Fibroblast of villous mesenchyme (primary cell): Measurements from ENCODE around the gene TMEM86B. TPM values are rescaled to one million over a fixed set of nuclear protein-coding genes. Genes with fewer than 3 reads are reported as not detected.
"Not testable (repeated sequence)": the region's sequence is repeated elsewhere in the genome, so short reads cannot be mapped to it uniquely, and the experiment has no call there.

Source experiments
- DNase-seq: peaks from one replicate; pipeline ENCODE4 v3.0.0-alpha.2; 2010; ENCODE audit warnings: low read depth
- H3K4me3 ChIP-seq: 2 replicates; pipeline ENCODE4 v1.5.1; 2011; ENCODE audit warnings: low read depth, mild to moderate bottlenecking, low read length
- total RNA-seq: library from RNA; depleted of rRNA; stranded (reverse); fragments of >200 nt; gene quantifications from 2 replicates; pipeline ENCODE4 v1.2.3, GENCODE V29; 2012
- TF ChIP-seq, protein P1 (sequence below): IDR thresholded peaks from 2 replicates; pipeline ENCODE4 v1.5.1; 2012; ENCODE audit warnings: low read depth, mild to moderate bottlenecking, low read length; ENCODE audit not compliant: insufficient read depth

Gene TMEM86B
- total RNA-seq, 1 donor = 1.7 TPM

DNA sequence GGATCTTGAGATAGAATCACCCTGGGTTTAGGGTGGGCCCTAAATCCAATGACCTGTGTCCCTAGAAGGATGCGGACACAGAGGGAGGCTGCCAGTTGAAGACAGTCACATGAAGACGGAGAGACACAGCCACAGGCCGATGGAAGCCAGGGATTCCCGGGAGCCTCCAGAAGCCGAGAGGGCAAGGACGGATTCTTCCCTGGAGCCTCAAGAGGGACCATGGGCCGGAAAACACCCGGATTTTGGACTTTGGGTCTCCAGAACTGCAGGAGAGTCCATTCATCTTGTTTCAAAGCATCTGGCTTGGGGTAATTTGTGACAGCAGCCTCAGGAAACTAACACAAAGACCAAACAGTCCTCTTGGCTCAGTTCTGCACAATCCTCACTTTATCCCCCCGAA, 2.3 kb downstream of the TMEM86B start:
- TF ChIP-seq, protein P1, sequence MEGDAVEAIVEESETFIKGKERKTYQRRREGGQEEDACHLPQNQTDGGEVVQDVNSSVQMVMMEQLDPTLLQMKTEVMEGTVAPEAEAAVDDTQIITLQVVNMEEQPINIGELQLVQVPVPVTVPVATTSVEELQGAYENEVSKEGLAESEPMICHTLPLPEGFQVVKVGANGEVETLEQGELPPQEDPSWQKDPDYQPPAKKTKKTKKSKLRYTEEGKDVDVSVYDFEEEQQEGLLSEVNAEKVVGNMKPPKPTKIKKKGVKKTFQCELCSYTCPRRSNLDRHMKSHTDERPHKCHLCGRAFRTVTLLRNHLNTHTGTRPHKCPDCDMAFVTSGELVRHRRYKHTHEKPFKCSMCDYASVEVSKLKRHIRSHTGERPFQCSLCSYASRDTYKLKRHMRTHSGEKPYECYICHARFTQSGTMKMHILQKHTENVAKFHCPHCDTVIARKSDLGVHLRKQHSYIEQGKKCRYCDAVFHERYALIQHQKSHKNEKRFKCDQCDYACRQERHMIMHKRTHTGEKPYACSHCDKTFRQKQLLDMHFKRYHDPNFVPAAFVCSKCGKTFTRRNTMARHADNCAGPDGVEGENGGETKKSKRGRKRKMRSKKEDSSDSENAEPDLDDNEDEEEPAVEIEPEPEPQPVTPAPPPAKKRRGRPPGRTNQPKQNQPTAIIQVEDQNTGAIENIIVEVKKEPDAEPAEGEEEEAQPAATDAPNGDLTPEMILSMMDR = no peak
- DNase-seq = no peak
- no peak overlapping the region for H3K4me3 ChIP-seq

DNA sequence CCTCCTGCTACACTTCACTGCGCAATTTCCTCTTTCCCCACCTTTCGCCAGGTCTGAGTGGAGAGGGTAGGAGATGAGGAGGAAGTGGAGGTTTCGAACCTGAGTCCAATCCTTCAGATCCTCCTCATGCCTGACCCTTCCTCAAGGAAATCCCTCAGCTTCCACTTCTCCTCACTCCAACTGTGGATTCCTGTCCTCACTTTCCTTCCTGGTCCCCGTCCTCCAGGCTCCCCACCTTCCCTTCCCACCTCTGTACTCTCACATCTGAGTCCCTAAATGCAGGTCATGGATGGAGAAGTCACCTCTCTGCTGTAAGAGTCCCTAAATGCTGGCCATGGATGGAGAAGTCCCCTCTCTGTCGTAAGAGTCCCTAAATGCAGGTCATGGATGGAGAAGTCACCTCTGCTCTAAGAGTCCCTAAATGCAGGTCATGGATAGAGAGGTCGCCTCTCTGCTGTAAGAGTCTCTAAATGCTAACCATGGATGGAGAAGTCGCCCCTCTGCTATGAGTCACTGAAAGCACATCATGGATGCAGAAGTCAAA, 3.1 kb downstream of the TMEM86B start:
- no peak overlapping the region for H3K4me3 ChIP-seq
- TF ChIP-seq, protein P1 = no peak
- DNase-seq = no peak

DNA sequence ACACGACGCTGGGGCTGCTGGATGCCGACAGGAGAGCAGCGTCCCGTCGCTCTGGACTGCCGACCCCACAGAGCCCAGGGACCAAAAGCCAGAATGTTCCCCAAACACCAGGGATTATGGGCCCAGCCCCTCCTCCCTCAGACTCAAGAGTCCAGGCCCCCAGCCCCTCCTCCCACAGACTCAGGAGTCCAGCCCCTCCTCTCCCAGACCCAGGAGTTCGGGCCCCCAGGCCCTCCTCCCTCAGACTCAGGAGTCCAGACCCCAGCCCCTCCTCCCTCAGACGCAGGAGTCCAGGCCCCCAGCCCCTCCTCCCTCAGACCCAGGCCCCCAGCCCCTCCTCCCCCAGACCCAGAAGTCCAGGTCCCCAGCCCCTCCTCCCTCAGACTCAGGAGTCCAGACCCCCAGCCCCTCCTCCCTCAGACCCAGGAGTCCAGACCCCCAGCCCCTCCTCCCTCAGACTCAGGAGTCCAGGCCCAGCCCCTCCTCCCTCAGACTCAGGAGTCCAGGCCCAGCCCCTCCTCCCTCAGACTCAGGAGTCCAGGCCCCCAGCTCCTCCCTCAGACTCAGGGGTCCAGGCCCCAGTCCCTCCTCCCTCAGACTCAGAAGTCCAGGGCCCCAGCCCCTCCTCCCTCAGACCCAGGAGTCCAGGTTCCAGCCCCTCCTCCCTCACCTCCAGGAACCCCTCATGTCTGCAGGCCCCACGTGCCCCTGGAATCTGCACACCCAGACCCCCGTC, 3.7 kb downstream of the TMEM86B start:
- not testable (repeated sequence) for H3K4me3 ChIP-seq, DNase-seq

DNA sequence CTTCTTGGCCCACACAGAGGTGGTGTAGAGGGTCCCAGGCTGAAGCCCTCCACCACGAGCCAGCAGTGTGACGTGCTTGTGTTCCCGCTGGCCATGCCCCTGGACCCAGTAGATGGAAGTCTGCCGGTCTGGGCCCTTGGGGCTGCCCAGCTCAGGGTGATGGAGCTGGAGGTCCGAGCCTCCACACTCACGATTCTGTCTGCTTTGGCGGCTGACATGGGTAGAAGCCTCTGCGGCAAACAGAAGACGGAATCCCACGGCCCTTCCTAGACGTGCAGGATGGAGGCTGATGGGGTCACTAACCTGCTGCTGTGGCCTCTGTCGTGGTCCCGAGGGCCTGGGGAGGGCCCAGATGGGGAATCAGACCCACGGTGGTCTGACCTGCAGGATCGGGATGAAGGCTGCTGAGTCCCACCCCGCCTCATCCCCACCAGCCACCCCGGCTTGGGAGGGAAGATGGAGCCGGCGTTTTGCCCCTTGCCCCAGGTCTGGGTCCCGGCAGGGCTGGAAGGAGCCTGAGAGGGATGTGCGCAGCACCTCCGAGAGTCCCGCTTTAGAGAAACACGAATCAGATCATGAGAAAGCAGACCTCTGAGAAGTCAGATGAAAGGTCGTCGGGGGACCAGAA, 4.4 kb downstream of the TMEM86B start:
- no peak for DNase-seq

DNA sequence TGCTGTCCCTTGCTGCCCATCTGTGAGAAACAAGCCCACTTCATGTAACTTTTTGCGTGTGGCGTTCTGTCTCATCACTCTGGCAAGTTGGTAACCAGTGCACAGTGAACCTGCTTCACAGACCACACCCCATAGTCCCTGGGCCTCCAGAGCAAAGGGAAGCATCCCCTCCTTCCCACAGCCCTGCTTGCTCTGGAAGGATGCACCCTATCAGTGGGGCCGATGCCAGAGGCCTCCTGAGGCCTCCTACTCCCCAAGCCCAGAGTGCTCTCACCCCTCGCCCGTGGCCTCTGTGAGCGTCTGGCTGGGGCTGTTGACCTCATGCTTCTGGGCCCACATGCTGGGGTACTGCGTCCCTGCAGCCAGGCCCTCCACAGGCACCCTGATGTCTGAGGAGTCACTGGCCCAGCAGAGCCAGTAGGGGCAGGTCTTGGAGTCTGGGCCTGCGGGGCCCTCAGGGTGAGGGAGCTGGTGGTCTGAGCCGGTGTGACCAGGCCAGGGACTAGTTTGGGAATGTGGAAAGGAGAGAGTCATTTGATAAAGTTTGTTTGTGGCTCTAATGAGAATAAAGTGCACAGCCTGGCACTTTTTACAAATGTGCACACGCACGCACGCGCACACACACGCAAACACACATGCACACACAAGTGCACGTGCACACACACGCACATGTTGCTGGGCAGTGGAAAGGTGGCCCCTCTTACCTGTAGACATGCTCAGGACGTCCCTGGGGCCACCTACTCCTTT, 5.1 kb downstream of the TMEM86B start:
- TF ChIP-seq, protein P1 = no peak
- H3K4me3 ChIP-seq = no peak overlapping the region
- no peak for DNase-seq

More for the DNA sequence above, 4.4 kb downstream of the TMEM86B start:
- no peak overlapping the region for H3K4me3 ChIP-seq
- TF ChIP-seq, protein P1 = no peak

DNA sequence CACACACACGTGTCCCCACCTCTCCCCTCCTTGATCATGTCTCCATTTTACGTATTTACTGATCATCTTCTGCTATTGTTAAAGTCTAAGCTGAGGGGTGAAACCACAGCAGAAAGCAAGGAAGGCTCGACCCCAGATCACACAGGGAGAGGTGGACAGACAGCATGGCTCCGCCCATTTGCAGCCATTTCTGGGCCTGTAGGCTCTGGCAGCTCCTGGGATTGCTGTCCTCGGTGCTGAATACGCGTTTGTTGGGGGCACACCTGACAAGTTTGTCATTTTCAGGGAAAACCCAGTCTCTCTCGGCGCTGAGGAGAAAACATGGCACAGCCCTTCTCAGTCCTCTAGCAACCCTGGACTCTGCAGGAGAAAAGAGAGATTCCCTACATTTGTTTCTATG, 8.0 kb downstream of the TMEM86B start:
- H3K4me3 ChIP-seq = no peak overlapping the region
- TF ChIP-seq, protein P1 = no peak
- no peak for DNase-seq
